K562 (cell line): ENCODE measurements around the gene SLC25A5.

Experiments
- ARID1B ChIP-seq: fragments of 450-650 bp; IDR thresholded peaks from 2 replicates; pipeline ENCODE4 v1.6.1; 2016; ENCODE audit warnings: antibody characterized with exemption, mild to moderate bottlenecking, inconsistent platforms
- CBX5 ChIP-seq: IDR thresholded peaks from 2 replicates; pipeline ENCODE4 v1.6.1; 2014; ENCODE audit warnings: low read depth, borderline replicate concordance
- CREM ChIP-seq: IDR thresholded peaks from 2 replicates; pipeline ENCODE4 v1.6.1; 2014; ENCODE audit warnings: antibody characterized with exemption, low read depth
- ELF1 ChIP-seq: fragments of 200-800 bp; sonication (Bioruptor generic); IDR thresholded peaks from 2 replicates; pipeline ENCODE4 v1.6.1; 2016; ENCODE audit warnings: missing genetic modification characterization, missing compliant biosample characterization
- ELF4 ChIP-seq: fragments of 450-650 bp; formaldehyde crosslinking; IDR thresholded peaks from 2 replicates; pipeline ENCODE4 v1.4.0; 2022; ENCODE audit warnings: missing genetic modification characterization
- FOSL1 ChIP-seq: fragments of 200-800 bp; sonication (Bioruptor generic); conservative IDR thresholded peaks from 2 replicates; pipeline ENCODE4 v1.6.1; 2016; ENCODE audit warnings: missing genetic modification characterization, missing compliant biosample characterization
- NCOA1 ChIP-seq: fragments of 450-650 bp; IDR thresholded peaks from 2 replicates; pipeline ENCODE4 v1.6.1; 2016; ENCODE audit warnings: low read depth
- POLR2A ChIP-seq: fragments of 450-650 bp; conservative IDR thresholded peaks from 2 replicates; pipeline ENCODE4 v1.6.1; 2016
- POU5F1 ChIP-seq: fragments of 150-350 bp; IDR thresholded peaks from 2 replicates; pipeline ENCODE4 v1.6.1; 2014; ENCODE audit warnings: borderline replicate concordance, low read length, low read depth, mild to moderate bottlenecking; ENCODE audit not compliant: partially characterized antibody
- TCF7 ChIP-seq: sonication (generic); IDR thresholded peaks from 2 replicates; pipeline ENCODE4 v1.6.1; 2016; ENCODE audit warnings: antibody characterized with exemption, borderline replicate concordance
- ZNF274 ChIP-seq: IDR thresholded peaks from 2 replicates; pipeline ENCODE4 v1.6.1; 2011; ENCODE audit warnings: low read depth, mild to moderate bottlenecking, low read length, moderate library complexity, borderline replicate concordance
- TF ChIP-seq, protein P1 (sequence below): fragments of 250-450 bp; sonication (Bioruptor Pico); IDR thresholded peaks from 2 replicates; pipeline ENCODE4 v1.8.0; 2021; ENCODE audit warnings: moderate library complexity, mild to moderate bottlenecking, inconsistent platforms
- TF ChIP-seq, protein P2 (sequence below): fragments of 450-650 bp; IDR thresholded peaks from 2 replicates; pipeline ENCODE4 v1.6.1; 2016

DNA sequence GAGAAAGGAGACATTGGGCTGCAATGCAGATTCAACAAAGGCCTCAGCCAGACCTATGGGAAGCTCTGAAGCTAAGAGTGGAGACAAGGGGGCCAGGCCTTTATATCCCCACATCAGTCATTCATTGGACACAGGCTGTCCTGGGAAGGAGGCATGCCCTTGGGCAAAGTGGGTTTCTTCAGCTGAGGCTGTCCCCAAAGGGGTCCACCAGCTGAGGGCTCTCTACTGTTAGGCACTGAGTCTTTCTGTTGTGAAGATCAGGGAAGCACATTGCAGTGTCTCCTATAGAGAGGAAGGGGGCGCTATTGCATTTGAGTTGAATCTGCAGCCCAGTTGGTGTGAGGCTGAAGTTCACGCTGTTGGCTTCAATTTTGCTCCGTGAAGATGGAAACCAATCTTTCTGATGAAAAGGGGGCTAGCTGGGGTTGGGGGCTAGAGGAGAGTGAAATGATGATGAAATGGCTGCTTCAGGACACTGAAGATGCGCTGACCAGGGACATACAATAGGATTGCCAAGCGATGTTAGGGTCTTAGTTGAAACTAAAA is 48.0 kb downstream of the SLC25A5 start:
- TF ChIP-seq ZNF274 (no peak), POLR2A (no peak), POU5F1 (no peak), ELF4 (no peak), ELF1 (tag) (no peak), ARID1B (no peak), CREM (no peak), FOSL1 (tag) (no peak), CBX5 (no peak), NCOA1 (no peak), TCF7 (no peak)
- TF ChIP-seq, protein P1, sequence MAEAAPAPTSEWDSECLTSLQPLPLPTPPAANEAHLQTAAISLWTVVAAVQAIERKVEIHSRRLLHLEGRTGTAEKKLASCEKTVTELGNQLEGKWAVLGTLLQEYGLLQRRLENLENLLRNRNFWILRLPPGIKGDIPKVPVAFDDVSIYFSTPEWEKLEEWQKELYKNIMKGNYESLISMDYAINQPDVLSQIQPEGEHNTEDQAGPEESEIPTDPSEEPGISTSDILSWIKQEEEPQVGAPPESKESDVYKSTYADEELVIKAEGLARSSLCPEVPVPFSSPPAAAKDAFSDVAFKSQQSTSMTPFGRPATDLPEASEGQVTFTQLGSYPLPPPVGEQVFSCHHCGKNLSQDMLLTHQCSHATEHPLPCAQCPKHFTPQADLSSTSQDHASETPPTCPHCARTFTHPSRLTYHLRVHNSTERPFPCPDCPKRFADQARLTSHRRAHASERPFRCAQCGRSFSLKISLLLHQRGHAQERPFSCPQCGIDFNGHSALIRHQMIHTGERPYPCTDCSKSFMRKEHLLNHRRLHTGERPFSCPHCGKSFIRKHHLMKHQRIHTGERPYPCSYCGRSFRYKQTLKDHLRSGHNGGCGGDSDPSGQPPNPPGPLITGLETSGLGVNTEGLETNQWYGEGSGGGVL (CRISPR knock-in tag), result no peak
- TF ChIP-seq, protein P2, sequence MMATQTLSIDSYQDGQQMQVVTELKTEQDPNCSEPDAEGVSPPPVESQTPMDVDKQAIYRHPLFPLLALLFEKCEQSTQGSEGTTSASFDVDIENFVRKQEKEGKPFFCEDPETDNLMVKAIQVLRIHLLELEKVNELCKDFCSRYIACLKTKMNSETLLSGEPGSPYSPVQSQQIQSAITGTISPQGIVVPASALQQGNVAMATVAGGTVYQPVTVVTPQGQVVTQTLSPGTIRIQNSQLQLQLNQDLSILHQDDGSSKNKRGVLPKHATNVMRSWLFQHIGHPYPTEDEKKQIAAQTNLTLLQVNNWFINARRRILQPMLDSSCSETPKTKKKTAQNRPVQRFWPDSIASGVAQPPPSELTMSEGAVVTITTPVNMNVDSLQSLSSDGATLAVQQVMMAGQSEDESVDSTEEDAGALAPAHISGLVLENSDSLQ, result no peak
